HAP-1 (cell line): ENCODE results near the gene KCTD7.
"Not testable (repeated sequence)": the region's sequence is repeated elsewhere in the genome, so short reads cannot be mapped to it uniquely, and the experiment has no call there.

Experiments
- DNase-seq, 2 experiments: peaks; one replicate each; pipeline ENCODE4 v3.0.0-alpha.2; 2016 to 2020; ENCODE audit warnings: low spot score in 2 of 2
- H3K27me3 ChIP-seq: fragments of 250-450 bp; sonication (Bioruptor Pico); 2 replicates; pipeline ENCODE4 v1.5.1; 2020; ENCODE audit warnings: low read depth, mild to moderate bottlenecking, moderate library complexity
- H3K36me3 ChIP-seq: fragments of 250-450 bp; sonication (Bioruptor Pico); replicated peaks from 2 replicates; pipeline ENCODE4 v1.5.1; 2020; ENCODE audit warnings: mild to moderate bottlenecking
- H3K4me1 ChIP-seq: fragments of 250-450 bp; sonication (Bioruptor Pico); 2 replicates; pipeline ENCODE4 v1.5.1; 2020; ENCODE audit warnings: mild to moderate bottlenecking
- H3K4me3 ChIP-seq: fragments of 250-450 bp; sonication (Bioruptor Pico); 2 replicates; pipeline ENCODE4 v1.5.1; 2020; ENCODE audit warnings: mild to moderate bottlenecking, moderate library complexity
- H3K9me3 ChIP-seq: fragments of 250-450 bp; sonication (Bioruptor Pico); 2 replicates; pipeline ENCODE4 v1.5.1; 2020; ENCODE audit warnings: mild to moderate bottlenecking, moderate library complexity
- in situ Hi-C: fragments of 300-500 bp; cut with MboI; formaldehyde crosslinking; loops from 3 replicates; pipeline ENCODE4 v1.14.3; 2020; ENCODE audit warnings: low sequenced_read_pairs, inconsistent platforms, mixed read lengths

Gene KCTD7

DNA sequence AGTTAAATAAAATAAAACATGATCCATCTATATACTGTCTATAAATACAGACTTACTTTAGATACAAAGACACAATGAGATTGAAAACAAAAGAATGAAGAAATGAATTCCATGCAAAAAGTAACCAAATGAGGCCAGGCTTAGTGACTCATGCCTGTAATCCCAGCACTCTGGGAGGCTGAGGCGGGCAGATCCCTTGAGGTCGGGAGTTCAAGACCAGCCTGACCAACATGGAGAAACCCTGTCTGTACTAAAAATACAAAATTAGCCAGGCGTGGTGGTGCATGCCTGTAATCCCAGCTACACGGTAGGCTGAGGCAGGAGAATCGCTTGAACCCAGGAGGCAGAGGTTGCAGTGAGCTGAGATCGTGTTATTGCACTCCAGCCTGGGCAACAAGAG is 59.0 kb downstream of the KCTD7 start:
- H3K4me3 ChIP-seq, in situ Hi-C loops, H3K27me3 ChIP-seq, H3K36me3 ChIP-seq, H3K9me3 ChIP-seq, DNase-seq, H3K4me1 ChIP-seq: not testable (repeated sequence)

DNA sequence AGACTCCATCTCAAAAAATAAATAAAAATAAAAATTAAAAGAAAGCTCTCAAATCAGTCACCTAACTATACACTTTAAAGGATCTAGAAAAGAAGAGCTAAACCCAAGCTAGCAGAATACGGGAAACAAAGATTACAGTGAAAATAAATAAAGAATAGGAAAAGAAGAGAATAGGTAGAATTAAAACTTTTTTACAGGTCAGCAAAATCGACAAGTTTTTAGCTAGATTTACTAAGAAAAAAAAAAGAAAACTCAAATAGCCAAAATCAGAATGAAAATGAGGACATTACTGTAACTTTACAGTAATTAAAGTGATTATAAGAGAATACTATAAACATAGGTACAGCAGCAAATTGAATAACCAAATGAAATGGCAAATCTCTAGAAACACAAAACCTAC is 60.4 kb downstream of the KCTD7 start:
- Histone ChIP-seq H3K36me3 (no peaks in the 10 kb centered on the region; the same call in 1 of the 2 replicates), H3K27me3 (no peaks in the 10 kb centered on the region), H3K9me3 (no peaks in the 10 kb centered on the region), H3K4me1 (no peaks in the 10 kb centered on the region), H3K4me3 (no peak overlapping the region)
- in situ Hi-C loops, result no loop called here
- no peak for DNase-seq

DNA sequence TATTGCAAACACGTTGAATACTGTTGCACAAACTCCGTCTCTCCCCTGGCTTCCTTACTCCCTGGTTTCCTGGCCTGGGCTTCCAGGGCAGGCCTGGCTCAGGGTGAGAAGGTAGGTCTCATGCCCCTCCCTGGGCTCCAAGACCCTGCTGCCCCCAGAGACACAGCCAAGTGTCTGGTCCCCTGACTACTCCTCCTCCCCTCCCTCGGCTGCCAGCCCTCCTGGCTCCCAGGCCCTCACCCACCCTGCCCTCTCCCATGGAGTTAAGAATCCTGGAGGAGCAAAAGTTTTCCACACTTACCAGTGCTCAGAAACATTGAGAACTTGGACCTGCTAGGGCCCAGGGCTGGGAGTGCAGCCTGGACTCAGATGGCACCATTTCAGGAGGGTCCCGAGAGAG is 64.7 kb downstream of the KCTD7 start:
- H3K4me3 ChIP-seq, result no peak overlapping the region
- DNase-seq, result no peak
- H3K36me3 ChIP-seq, result no peaks in the 10 kb centered on the region
- no peaks in the 10 kb centered on the region for H3K9me3 ChIP-seq
- in situ Hi-C loops, result no loop called here
- no peaks in the 10 kb centered on the region for H3K27me3 ChIP-seq
- no peaks in the 10 kb centered on the region for H3K4me1 ChIP-seq
